Neural cell (in vitro differentiated cells): Measurements from ENCODE around the gene NOP9. TPM values are rescaled to one million over a fixed set of nuclear protein-coding genes. Genes with fewer than 3 reads are reported as not detected.

Source experiments
- H2AFZ ChIP-seq: fragments of 200-600, 300-800 bp; sonication (generic), shearing (Covaris generic); 2 replicates; pipeline ENCODE4 v1.6.0; 2014; ENCODE audit warnings: low read depth, mild to moderate bottlenecking, antibody characterized with exemption, low read length, moderate library complexity
- H3F3A ChIP-seq: fragments of 200-600 bp; shearing (Covaris generic); 2 replicates; pipeline ENCODE4 v1.6.1; 2016; ENCODE audit warnings: mild to moderate bottlenecking, moderate library complexity, mixed read lengths, antibody characterized with exemption, low read length; ENCODE audit not compliant: insufficient read depth, poor library complexity, severe bottlenecking
- H3K27ac ChIP-seq: fragments of 200-600, 300-800 bp; sonication (generic), shearing (Covaris generic); 2 replicates; pipeline ENCODE4 v1.5.1; 2014; ENCODE audit warnings: mild to moderate bottlenecking, low read length, moderate library complexity
- H3K27me3 ChIP-seq: fragments of 300-800, 200-600 bp; sonication (generic), shearing (Covaris generic); 2 replicates; pipeline ENCODE4 v1.6.0; 2014; ENCODE audit warnings: mild to moderate bottlenecking, low read depth, low read length, moderate library complexity; ENCODE audit not compliant: insufficient read depth
- H3K36me3 ChIP-seq: fragments of 300-800, 200-600 bp; sonication (generic), shearing (Covaris generic); 2 replicates; pipeline ENCODE4 v1.5.1; 2014; ENCODE audit warnings: mild to moderate bottlenecking, antibody characterized with exemption, low read length, moderate library complexity; ENCODE audit not compliant: insufficient read depth
- H3K4me2 ChIP-seq: fragments of 300-800, 200-600 bp; sonication (generic), shearing (Covaris generic); 2 replicates; pipeline ENCODE4 v1.6.0; 2014; ENCODE audit warnings: mild to moderate bottlenecking, low read length
- H3K4me3 ChIP-seq: fragments of 300-800, 200-600 bp; sonication (generic), shearing (Covaris generic); 2 replicates; pipeline ENCODE4 v1.5.1; 2014; ENCODE audit warnings: mild to moderate bottlenecking, low read length, moderate library complexity
- H3K79me2 ChIP-seq: fragments of 200-600 bp; shearing (Covaris generic); replicated peaks from 2 replicates; pipeline ENCODE4 v1.6.0; 2014; ENCODE audit warnings: mild to moderate bottlenecking, low read length, moderate library complexity; ENCODE audit not compliant: insufficient read depth
- H3K9ac ChIP-seq: fragments of 300-800, 200-600 bp; sonication (generic), shearing (Covaris generic); 2 replicates; pipeline ENCODE4 v1.6.1; 2016; ENCODE audit warnings: mild to moderate bottlenecking, low read length, mixed read lengths
- H3K9me2 ChIP-seq: fragments of 200-600 bp; shearing (Covaris generic); 2 replicates; pipeline ENCODE4 v1.6.1; 2016; ENCODE audit warnings: mild to moderate bottlenecking, low read length, mixed read lengths; ENCODE audit not compliant: insufficient read depth
- H3K9me3 ChIP-seq: fragments of 200-600, 300-800 bp; sonication (generic), shearing (Covaris generic); 2 replicates; pipeline ENCODE4 v1.6.1; 2016; ENCODE audit warnings: mild to moderate bottlenecking, mixed run types, low read length, moderate library complexity, mixed read lengths
- H4K20me1 ChIP-seq: fragments of 200-600 bp; shearing (Covaris generic); 2 replicates; pipeline ENCODE4 v1.6.1; 2016; ENCODE audit warnings: mild to moderate bottlenecking, mixed run types; ENCODE audit not compliant: insufficient read depth
- CTCF ChIP-seq: fragments of 450-650 bp; IDR thresholded peaks from 2 replicates; pipeline ENCODE4 v1.5.1; 2014; ENCODE audit warnings: antibody characterized with exemption, mild to moderate bottlenecking, moderate library complexity; ENCODE audit not compliant: poor library complexity, severe bottlenecking
- EP300 ChIP-seq: fragments of 450-650 bp; conservative IDR thresholded peaks from 2 replicates; pipeline ENCODE4 v1.6.1; 2014; ENCODE audit warnings: antibody characterized with exemption, mild to moderate bottlenecking, moderate library complexity; ENCODE audit not compliant: poor library complexity, severe bottlenecking
- EZH2 ChIP-seq: fragments of 200-600, 300-800 bp; shearing (Covaris generic), sonication (generic); IDR thresholded peaks from 2 replicates; pipeline ENCODE4 v1.6.1; 2014; ENCODE audit warnings: antibody characterized with exemption, low read length, borderline replicate concordance, mild to moderate bottlenecking; ENCODE audit not compliant: insufficient read depth, poor library complexity, severe bottlenecking
- MXI1 ChIP-seq: fragments of 450-650 bp; conservative IDR thresholded peaks from 2 replicates; pipeline ENCODE4 v1.6.1; 2014; ENCODE audit warnings: antibody characterized with exemption, mild to moderate bottlenecking; ENCODE audit not compliant: poor library complexity, severe bottlenecking
- POLR2AphosphoS5 ChIP-seq: IDR thresholded peaks from 2 replicates; pipeline ENCODE4 v1.6.1; 2012
- RAD21 ChIP-seq: fragments of 450-650 bp; conservative IDR thresholded peaks from 2 replicates; pipeline ENCODE4 v1.6.1; 2014; ENCODE audit warnings: antibody characterized with exemption, mild to moderate bottlenecking, moderate library complexity
- REST ChIP-seq: IDR thresholded peaks from 2 replicates; pipeline ENCODE4 v1.6.1; 2012; ENCODE audit warnings: borderline replicate concordance
- SMC3 ChIP-seq: fragments of 450-650 bp; conservative IDR thresholded peaks from 2 replicates; pipeline ENCODE4 v1.6.1; 2014; ENCODE audit warnings: antibody characterized with exemption, mild to moderate bottlenecking, moderate library complexity; ENCODE audit not compliant: poor library complexity
- TAF1 ChIP-seq: IDR thresholded peaks from 2 replicates; pipeline ENCODE4 v1.6.1; 2012; ENCODE audit warnings: low read depth
- polyA plus RNA-seq: library from polyadenylated mRNA; depleted of rRNA; stranded (reverse); fragments of >200 nt; gene quantifications from 2 replicates; pipeline ENCODE4 v1.2.3, GENCODE V29; 2014

The NOP9 gene
- polyA plus RNA-seq, 1 donor from 2014 or later: 13.0 TPM

- H3K36me3 ChIP-seq: no peaks in the 10 kb centered on the region
- no peaks in the 10 kb centered on the region for H3K27me3 ChIP-seq
- H3K9me2 ChIP-seq: no peaks in the 10 kb centered on the region
- H3F3A ChIP-seq: no peaks in the 10 kb centered on the region
- no peak overlapping the region for H3K4me3 ChIP-seq
- no peaks in the 10 kb centered on the region for H3K9me3 ChIP-seq
- no peaks in the 10 kb centered on the region for H4K20me1 ChIP-seq
- no peaks in the 10 kb centered on the region for H3K79me2 ChIP-seq
- TF ChIP-seq EZH2: no peak
- TF ChIP-seq EP300: no peak
- no peak for TF ChIP-seq SMC3
- TF ChIP-seq MXI1: no peak
- TF ChIP-seq POLR2AphosphoS5: no peak
- TF ChIP-seq RAD21: no peak
- no peak for TF ChIP-seq TAF1
- TF ChIP-seq REST: no peak
- TF ChIP-seq CTCF: no peak
- H3K4me2 ChIP-seq: no peak overlapping the region
- no peak overlapping the region for H2AFZ ChIP-seq
- H3K9ac ChIP-seq: no peak overlapping the region
- no peak overlapping the region for H3K27ac ChIP-seq
These were observed 35.4 kb upstream of the NOP9 start for GRCh38 chr14:24264298-24264697.

GRCh38 chr14:24266344-24267244, 33.1 kb upstream of the NOP9 start:
- TF ChIP-seq SMC3 (no peak), RAD21 (no peak), POLR2AphosphoS5 (no peak), EP300 (no peak), TAF1 (no peak), EZH2 (no peak), CTCF (no peak), MXI1 (no peak), REST (no peak)
- Histone ChIP-seq H3K36me3 (no peaks in the 10 kb centered on the region), H3K9me3 (no peaks in the 10 kb centered on the region), H3K27ac (no peak overlapping the region), H3K4me3 (no peak overlapping the region), H3K27me3 (no peaks in the 10 kb centered on the region), H3K9me2 (no peaks in the 10 kb centered on the region), H4K20me1 (no peaks in the 10 kb centered on the region), H2AFZ (no peak overlapping the region), H3K4me2 (no peak overlapping the region), H3F3A (no peaks in the 10 kb centered on the region), H3K9ac (no peak overlapping the region), H3K79me2 (no peaks in the 10 kb centered on the region)
